Measurements from ENCODE around the gene CYFIP1.

DNA sequence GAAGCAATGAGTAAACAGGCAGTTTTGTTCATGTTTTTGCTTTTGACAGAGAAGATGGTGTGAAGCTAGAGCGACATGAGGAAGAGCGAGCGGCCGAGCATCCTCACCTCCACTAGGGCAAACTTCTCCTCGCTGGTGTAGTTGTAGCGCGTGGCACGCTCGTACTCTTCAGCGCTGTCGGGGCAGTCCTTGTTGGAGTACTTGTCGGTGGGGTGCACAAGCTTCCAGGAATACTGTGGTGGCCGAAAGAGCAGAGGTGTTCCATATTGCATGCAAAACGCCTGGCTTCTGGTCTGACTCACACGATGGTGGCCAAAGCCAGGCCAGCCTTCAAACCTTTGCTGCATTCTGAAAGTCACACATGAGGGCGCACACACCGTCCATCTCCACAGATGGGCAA lies 54.3 kb downstream of the CYFIP1 start:
- TF ChIP-seq ZNF664 (tag by site-specific recombination; IDR thresholded peaks at IDR 0.05) (no peak), CTCF (tag by site-specific recombination; IDR thresholded peaks at IDR 0.05) (no peak), HOXA7 (CRISPR knock-in tag; IDR thresholded peaks at IDR 0.05; ENCODE audit: borderline replicate concordance) (no peak), ZNF280D (tag by site-specific recombination; IDR thresholded peaks at IDR 0.05) (no peak), ZBTB26 (tag by site-specific recombination; optimal IDR thresholded peaks at IDR 0.05) (no peak)

Data from HEK293 (cell line).